GM18502 (cell line): Measurements from ENCODE around the gene SETMAR.

Source experiments
- ATAC-seq: cut with Tn5 transposase; IDR thresholded peaks from one replicate; pipeline ENCODE4 v1.9.1; 2021; ENCODE audit warnings: mild to moderate bottlenecking; ENCODE audit not compliant: unreplicated experiment, poor library complexity

The SETMAR gene

DNA sequence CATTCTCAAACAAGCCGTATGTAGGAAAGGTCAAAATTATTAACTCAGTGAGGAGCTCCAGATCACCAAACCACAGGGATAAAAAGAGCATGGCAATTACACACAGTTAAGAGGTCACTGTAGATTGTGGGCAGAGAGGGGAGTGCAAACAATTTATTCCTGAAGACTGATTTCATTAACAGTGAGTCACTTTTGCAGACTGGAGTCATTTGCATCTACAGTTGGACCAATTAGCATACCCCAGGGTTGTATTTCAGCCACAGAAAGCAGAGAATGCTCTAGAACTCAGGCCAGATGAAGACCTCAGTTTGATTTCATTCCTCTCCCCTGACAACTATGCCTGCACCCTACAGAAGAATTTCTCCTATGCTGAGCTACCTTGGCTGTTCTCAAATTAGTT, 40.1 kb downstream of the SETMAR start:
- no peak for ATAC-seq

DNA sequence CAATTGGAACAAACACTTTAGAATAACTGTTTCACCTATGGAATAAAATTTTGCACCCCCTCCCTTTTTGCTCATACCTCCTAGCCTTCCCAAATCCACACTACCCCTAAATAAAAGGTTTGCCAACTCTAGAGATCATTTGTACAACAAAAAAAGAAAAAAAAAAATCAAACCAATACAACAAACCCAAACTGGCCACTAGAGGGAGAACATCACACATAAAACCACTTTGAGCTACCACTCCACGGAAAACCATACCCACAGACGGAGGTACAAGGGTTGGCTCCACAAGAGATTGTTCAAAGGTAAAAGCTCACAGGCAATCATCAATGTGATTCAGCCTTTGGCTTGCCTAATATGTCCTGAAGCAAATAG, 47.6 kb downstream of the SETMAR start:
- peak; percentile 87 for ATAC-seq

DNA sequence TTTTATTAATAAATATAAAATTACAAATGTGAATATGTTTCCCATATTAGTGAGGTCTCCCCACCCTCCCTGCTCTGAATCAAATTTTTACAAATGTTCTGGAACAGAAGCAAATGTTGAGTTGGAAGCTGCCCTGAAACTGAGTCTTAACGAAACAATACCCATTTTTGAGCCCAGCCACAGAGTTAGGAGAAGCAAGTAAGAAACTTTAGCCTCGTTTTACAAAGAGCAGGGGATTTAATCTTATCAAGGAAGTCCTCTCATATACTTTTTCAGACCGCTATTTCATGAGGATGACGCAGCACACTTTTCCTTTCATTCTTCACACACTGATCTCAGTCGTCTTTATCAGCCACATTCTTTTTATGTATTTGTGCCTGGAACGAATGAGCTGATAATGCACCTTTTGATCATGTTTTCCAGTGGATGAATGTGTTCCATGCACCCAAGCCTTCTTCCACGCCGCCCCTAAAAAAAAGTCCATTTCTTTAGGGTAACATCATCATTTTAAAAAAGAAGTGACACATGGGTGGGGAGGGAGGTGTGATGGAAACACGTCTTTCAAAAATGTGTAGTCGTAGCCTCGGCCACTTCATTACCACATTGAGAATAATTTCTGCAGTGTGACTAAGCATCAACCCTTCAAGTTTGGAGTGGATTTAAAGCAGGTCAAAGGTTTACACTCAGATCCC, 48.1 kb downstream of the SETMAR start:
- peak; percentile 30 for ATAC-seq

DNA sequence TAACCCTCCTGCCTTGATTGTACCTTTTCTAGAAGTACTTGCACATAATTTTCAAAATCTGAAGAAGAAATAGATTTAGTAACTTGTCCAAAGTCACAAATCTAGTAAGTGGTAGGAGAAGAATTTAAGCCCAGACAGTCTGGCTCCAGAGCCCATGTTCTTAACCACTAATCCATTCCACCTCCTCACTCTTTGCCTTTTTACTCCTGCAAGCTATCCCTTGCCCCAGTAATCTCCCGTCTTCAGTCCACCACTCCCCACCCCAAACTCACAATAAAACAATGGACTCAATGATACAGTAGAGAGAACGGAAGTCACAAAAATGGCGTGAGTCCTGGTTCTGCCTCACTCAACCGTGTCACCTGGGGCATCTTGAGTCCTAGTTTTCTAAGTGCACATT, 48.7 kb downstream of the SETMAR start:
- ATAC-seq = no peak

DNA sequence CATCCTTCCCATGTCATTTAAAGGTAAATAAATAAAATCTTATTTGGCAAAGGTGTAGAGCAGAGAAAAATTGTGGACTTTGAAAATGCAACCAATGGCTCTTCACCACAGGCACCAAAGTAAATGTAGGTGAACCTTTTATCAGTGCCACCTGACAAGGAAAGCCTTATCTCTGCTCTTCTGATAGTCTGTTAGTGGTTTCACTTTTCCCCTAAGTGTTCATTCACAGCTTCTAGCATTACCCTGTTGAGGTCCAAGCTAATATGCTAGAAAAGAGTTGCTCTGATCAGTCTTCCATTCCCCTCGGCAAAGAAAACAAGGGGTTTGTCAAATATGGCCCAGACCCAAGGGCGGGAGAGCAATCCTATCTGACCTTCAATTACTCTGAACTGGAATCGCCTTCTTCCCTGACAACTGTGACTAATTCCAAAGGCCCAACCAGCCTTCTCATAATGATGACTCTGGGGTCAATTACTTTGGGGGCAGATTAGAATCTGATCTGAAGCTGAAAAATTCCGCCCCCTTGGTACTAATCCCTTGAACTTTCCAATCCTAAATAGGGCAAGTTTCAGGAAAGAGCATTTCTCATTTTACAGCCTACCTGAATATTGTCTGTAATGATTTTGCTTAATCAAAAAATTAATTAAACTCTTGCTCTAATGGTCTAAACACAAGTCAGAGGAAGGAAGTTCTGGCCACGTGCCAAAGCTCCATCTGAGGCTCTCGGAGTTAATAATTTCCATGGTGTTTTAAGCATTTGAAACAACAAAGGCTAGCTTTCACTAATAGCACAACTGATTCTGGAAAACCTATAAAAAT, 52.4 kb downstream of the SETMAR start:
- no peak for ATAC-seq

DNA sequence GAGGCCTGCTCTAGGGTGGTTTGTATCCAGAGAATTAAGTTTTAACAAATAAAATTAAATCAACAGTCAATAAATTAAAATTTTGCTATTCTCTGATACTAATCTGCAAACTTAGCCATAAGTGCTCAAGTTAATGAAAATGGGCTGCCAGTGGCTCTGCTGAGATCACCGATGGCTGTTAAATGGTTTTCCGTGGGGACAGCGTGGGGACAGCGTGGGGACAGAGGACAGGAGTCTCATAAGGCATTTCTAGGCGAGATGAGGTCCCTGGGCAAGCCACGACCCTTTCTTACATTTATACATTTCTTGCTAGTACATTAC, 53.0 kb downstream of the SETMAR start:
- ATAC-seq = no peak

DNA sequence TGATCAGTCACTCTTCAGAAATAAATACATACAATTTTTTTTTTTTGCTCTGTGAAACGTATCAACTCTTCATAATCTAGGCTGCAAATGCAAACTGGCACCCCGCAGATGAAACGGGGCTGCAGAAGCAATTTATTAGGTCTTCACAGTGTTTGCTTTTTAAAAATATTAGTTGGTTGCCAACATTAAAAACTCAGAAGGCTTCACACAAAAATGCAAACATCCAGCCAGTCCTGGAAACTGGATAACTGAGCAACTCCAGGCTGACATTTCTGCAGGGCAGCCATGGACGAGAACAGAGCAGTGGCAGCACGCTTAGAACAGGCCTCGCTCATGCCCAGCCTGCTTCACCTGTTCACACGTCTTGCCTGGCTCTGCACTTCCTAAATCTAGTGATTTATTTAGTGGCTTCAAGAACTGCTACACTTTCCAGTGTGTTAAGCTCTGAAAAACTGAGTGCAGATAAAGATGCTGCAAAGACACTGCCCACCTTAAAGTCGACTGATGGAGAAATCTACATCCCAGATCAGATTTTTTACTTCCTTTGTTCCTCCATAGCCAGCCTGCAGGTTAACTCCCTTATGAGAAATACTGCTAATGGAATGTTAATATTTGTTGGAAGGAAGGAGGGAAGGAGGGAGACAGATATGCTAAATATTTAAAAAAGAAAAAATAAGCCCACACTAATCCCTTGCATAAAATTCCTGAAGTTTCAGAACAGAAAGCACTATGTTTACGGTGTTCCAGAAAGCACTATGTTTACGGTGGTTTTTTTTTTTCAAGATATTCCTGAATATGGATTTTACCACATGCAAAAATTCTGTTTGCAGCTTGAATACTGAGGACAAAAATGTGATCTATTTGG, 53.6 kb downstream of the SETMAR start:
- no peak for ATAC-seq

DNA sequence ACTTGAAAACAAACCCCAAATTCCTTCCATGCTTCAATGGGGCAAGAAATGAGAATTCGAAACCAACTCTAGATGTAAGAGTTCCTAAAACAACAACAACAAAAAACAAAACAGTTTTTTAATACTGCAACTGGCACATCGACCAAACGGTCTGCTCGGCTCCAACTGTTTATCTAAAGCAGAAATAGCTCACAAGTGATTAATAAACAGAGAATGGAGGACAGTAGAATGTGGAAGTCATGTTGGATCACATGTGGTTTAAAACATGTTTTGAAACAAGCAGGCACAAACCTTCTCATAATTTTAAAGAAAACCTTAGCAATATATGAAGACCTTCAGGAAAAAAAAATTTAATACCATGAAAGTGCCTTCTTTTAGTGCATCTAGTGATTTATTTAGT, 55.1 kb downstream of the SETMAR start:
- ATAC-seq = no peak

DNA sequence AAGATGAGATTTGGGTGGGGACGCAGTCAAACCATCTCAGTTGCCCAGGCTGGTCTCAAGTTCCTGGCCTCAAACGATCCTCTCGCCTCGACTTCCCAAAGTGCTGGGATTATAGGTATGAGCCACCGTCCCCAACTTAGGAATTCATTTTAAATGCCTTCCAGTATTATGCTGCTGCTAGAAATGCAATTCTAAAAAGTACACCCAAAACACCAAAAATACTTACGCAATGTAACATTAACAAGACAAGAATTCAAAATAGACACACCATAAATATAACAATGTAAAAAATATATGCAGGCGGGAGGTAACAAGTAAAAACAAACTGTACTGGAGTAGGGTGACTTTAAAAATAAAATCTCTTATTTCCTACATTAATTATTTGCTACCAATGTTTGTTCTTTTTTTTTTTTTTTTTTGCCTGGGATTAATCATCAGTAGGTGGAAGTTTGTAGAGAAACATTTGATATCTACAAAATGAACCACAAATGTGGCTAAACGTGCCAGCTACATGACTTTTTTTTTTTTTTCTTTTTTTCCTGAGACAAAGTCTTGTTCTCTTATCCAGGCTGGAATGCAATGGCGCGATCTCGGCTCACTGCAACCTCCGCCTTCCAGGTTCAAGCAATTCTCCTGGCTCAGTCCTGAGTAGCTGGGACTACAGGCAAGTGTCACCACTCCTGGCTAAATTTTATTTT, 56.8 kb downstream of the SETMAR start:
- ATAC-seq = no peak

DNA sequence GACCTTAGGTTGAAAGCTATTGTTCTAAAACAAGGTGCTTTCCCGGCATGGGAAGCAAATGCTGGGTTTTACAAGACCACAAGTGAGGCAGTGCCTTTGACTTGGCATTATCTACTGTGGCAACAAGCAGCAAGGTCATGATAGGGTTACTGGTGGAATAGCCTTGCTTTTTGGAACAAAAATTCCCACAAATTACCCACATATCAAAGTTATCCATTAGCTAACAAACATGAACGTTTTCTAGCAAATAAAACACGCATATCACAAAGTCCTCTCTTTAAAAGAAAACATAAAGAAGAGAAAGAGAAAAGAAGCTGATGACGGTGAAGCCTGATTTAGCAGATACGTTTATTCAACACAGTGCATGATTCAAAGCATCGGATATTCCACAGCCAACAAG, 57.6 kb downstream of the SETMAR start:
- no peak for ATAC-seq

DNA sequence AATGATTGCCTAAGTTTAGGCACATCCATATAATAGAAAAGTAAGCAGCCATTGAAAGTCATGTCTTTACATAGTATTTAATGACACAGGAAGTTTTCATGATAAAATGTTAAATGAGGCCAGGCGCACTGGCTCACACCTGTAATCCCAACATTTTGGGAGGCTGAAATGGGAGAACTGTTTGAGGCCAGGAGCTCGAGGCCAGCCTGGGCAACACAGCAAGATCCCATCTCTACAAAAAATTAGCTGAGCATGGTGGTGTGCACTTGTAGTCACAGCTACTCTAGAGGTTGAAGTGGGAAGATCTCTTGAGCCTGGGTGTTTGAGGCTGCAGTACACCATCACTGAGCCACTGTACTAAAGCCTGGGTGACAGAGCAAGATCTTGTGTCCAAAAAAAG, 59.4 kb downstream of the SETMAR start:
- ATAC-seq = no peak
